HG02623 (cell line): ENCODE results near the gene HLA-DPA1.
"Not testable (repeated sequence)": the region's sequence is repeated elsewhere in the genome, so short reads cannot be mapped to it uniquely, and the experiment has no call there.

Source experiments
- ATAC-seq: cut with Tn5 transposase; IDR thresholded peaks from one replicate; pipeline ENCODE4 v1.9.1; 2021; ENCODE audit warnings: moderate library complexity; ENCODE audit not compliant: unreplicated experiment

The HLA-DPA1 gene

GRCh38 chr6:33065312-33065711 lies 8.1 kb downstream of the HLA-DPA1 start:
- ATAC-seq: no peak

GRCh38 chr6:33064723-33065122 lies 8.7 kb downstream of the HLA-DPA1 start:
- no peak for ATAC-seq

DNA sequence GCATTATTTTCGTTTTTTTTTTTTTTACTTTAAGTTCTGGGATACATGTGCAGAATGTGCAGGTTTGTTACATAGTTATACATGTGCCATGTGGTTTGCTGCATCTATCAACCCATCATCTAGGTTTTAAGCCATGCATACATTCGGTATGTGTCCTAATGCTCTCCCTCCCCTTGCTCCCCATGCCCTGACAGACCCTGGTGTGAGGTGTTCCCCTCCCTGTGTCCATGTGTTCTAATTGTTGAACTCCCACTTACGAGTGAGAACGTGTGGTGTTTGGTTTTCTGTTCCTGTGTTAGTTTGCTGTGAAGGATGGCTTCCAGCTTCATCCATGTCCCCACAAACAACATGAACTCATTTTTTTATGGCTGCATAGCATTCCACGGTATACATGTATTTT lies 10.0 kb downstream of the HLA-DPA1 start:
- ATAC-seq: not testable (repeated sequence)

GRCh38 chr6:33061987-33062386 lies 11.5 kb downstream of the HLA-DPA1 start:
- no peak for ATAC-seq

- no peak for ATAC-seq
These were observed 16.0 kb downstream of the HLA-DPA1 start for GRCh38 chr6:33057222-33058150.

DNA sequence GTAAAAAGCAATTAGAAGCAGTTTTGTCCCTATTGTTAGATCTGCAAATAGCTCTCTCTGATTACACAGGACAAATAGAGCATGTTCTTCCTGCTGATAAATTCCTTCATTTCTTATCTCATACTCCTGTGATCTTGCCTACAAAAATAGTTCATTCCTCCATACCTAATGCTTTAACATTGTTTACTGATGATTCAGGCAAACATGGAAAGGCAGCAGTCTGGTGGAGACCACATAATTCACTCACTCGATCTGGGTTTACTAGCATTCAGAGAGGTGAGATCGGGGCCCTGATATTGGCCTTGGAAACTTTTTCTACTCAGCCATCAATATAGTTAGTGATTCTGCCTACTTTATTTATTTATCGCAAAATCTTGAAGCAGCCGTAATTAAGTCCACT lies 20.2 kb downstream of the HLA-DPA1 start:
- ATAC-seq: no peak

DNA sequence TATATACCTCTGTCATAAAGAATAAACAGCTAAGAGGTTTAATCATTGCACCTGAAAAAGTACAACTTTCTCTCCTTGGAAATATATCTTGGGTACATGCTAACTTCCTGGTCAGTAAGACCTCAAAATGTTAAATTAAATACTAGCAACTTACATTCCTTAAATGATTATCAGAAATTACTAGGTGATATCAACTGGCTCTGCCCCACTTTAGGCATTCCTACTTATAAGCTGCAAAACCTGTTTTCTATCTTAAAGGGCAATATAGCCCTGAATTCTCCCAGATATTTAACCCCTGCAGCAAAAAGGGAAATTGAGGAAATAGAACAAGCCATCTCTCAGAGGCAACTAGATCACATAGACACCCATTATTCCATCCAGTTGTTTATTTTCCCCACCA lies 20.8 kb downstream of the HLA-DPA1 start:
- no peak for ATAC-seq

- no peak for ATAC-seq
These were observed 23.2 kb downstream of the HLA-DPA1 start for GRCh38 chr6:33050014-33050810.

DNA sequence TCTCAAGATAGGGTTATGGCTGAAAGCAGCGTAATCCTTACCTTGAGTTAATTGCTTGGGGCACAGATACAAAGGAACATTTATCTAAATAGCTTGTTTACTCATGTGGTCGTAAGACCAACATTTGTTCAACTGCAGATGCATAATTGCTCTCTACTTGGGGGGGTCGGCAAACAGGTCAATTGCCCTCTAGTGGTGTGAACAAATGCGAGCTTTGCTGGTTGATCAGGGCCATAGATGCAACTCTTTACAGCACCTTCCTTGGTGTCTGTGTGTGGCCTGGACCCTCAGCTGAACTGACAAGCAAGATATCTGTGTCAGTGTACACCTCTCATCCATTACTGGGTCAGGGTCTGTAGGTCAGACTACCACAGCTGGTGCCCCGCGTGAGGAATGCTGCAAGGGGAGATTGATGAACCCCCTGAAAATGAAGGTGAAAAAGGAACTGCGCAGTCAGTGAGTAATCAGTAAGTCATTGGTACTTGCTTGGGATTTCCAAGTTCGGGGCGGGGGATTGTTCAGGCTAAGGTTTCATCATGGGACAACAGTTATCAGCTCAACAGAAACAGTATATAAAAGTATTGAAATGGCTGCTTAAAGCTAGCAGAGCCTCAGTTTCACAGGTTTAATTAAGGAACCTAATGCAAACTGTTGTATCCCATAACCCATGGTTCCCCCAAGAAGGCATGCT lies 24.0 kb downstream of the HLA-DPA1 start:
- ATAC-seq: no peak

- ATAC-seq: no peak
These were observed 33.3 kb downstream of the HLA-DPA1 start for GRCh38 chr6:33040157-33040556.

DNA sequence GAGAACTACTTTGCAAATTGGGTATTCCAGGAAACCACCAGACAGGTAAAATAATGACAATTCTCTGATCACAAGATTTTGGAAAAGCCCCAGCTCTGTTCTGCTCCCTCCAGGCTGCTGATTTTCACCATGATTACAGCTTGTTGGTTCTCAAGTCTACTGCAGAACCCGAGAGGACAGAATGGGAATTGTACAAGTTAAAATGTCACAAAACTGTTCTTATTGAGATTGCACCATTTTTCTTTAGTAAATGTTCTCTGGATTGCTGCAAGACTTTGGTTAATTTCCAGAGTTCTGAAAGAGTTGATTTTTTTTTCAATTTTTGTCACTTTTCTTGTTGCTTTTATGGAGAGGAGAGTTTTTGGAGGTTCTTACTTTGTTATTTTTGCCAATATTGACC lies 36.9 kb downstream of the HLA-DPA1 start:
- no peak for ATAC-seq

DNA sequence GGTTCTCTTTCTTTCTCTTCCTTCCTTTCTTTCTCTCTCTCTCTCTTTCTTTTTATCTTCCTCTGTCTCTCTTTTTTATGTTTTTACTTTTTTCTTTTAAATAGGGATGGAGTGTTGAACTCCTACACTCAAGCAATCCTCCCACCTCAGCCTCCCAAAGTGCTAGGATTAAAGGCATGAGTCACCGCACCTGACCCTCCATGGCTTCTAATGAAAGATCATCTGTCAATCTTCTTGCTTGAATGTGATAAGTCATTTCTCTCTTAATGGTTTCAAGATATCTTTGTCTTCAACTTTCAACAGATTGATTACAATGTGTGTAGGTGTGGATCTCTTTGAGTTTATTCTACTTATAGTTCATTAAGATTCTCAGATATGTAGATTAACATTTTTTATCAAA lies 38.9 kb downstream of the HLA-DPA1 start:
- ATAC-seq: no peak

- ATAC-seq: no peak
These were observed 43.2 kb downstream of the HLA-DPA1 start for GRCh38 chr6:33030245-33030644.

- ATAC-seq: peak; percentile 56
These were observed 43.9 kb downstream of the HLA-DPA1 start for GRCh38 chr6:33029328-33030184.

DNA sequence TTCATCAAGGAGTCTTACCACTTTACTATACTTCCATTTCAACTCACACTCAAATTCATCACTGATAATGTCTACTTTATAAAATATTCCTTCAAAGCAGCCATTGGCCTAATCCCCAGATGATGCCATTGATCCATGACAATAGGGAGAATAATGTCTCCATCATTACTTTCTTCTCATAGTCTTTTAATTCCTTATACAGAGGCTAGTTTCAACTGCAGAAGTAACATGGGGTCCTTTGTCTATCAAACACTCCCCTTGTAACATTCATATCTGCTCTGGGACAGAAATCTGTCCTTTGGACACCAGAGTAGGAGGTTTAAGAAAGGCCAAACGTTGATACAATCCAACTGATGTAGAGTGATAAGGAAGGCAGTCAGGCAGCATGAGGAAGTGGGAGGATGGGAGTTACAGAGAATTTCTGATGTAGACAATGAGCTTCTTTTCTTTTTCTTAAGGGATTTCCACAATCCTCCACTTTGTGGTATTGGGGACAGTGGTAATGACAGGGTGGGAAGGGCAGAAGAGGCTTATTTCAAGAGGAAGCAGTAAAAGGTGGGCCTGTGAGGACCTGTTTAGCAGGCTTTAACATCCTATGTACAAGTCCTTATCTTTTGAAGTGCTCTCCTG lies 45.1 kb downstream of the HLA-DPA1 start:
- no peak for ATAC-seq

- ATAC-seq: no peak
These were observed 48.9 kb downstream of the HLA-DPA1 start for GRCh38 chr6:33024521-33024920.

DNA sequence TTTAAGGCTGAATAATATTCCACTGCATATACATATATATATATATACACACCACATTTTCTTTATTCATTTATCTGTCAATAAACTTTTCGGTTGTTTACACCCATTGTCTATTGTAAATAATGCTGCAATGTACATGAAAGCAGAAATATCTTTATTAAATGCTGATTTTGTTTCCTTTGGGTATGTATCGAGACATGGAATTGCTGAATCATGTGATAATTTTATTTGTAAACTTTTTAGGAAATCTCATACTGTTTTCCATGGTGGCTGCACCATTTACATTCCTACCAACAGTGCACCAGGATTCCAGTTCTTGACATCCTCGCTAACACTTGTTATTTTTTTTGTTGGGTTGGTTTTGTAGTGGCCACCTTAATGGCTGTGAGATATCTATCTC lies 49.9 kb downstream of the HLA-DPA1 start:
- ATAC-seq: no peak

DNA sequence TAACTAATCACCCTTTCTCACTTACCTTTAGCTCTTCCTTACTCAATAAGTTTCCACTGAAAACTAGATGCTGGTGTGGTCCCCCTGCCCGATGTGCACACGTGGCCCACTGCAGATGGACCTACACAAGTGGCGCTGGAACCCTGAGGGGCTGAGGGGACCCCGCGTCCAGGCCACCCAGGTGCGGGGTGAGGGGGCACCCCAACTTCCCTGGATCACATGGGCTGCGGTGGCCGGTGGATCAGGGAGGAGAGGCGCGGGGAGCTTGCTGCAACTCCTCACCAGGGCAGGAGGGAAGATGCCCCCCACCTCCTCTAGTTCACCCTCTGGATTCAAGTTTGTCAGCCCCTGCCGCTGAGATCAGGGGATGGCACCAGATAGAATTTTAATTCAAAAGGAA lies 51.5 kb downstream of the HLA-DPA1 start:
- ATAC-seq: no peak

DNA sequence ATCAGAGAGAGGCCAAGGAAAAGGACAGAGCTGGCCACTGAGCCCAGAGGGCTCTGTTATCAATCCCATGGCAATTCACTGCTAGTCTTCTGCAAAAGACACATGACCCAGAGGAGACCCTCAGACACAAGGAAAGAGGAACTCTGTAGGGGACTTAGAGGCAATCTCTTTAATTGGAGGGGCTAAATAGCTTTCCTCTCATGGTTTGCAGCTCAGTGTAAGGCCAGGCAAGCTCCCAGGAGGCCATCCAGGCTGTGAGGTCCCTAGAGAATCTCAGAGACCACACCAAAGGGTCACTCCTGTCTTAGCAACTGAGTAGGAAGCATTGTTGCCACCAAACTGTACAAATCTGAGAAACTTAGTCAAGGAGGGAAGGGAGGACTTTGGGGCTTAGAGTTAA lies 54.1 kb downstream of the HLA-DPA1 start:
- ATAC-seq: no peak

DNA sequence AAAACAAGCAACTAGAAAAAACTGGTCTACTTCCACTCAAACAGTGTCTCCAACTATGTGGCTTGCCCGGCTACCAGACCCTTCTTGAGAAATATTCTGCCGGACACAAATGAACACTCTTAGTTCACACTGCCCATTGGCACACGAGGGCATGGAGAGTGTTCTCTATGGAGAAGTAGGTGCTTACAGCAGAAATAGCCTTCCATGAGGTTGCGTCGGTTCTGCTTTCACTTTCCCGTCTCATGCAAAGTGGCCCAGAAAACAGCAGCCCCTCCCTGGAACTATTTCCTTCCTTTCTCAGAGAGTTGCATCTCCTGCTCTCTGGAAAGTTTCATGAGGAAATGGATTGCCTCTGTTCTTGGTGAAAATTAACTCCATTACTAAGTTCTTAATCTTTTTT lies 54.5 kb downstream of the HLA-DPA1 start:
- ATAC-seq: peak; percentile 51
